ENCODE results near the gene KCNQ1.
"Not testable (repeated sequence)": the region's sequence is repeated elsewhere in the genome, so short reads cannot be mapped to it uniquely, and the experiment has no call there.

Gene KCNQ1

GRCh38 chr11:2477936-2478335 lies 33.1 kb downstream of the KCNQ1 start:
- no peak for DNase-seq

DNA sequence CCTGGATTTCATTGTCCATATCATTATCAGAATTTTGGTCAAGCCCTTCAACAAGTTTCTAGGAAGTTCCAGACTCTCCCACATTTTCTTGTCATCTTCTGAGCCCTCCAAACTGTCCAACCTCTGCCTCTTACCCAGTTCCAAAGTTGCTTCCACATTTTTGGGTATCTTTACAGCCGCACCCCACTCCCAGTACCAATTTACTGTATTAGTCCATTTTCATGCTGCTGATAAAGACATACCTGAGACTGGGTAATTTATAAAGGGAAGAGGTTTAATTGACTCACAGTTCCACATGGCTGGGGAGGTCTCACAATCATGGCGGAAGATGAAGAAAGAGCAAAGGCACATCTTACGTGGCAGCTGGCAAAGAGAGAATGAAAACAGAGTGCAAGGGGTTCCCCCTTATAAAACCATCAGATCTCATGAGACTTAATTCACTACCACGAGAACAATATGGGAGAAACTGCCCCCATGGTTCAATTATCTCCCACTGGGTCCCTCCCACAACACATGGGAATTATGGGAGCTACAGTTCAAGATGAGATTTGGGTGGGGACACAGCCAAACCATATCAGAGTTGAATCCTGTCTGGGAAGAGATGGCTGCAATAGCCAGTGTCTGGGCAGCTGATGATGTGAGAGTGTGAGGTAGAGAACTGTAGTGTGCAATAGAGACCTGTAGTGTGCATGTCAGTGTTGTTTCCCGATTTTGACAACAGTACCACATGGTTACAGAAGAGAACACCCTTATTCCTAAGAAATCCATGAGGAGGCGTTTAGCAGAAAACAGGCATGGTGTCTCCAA lies 35.5 kb downstream of the KCNQ1 start:
- DNase-seq, result not testable (repeated sequence)

- no peak for DNase-seq
Measured at GRCh38 chr11:2480874-2481220, 36.0 kb downstream of the KCNQ1 start.

DNA sequence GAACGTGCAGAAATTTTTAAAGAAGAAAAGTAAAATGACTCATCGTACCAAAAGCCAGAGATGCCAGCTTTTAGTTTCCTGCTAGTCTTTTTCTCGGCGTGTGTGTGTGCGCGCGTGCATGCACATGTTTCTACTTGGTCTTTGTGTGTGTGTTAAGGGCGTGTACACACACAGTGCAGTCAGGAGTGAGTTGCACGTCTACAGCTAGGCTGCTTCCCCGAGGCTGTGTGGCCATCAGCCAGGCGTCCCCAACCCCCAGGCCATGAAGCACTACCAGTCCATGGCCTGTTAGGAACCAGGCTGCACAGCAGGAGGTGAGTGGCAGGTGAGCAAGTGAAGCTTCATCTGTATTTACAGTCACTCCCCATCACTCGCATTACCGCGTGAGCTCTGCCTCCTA lies 36.4 kb downstream of the KCNQ1 start:
- no peak for DNase-seq

GRCh38 chr11:2482204-2482603 lies 37.4 kb downstream of the KCNQ1 start:
- no peak for DNase-seq

GRCh38 chr11:2482745-2483144 lies 37.9 kb downstream of the KCNQ1 start:
- DNase-seq, result no peak

- no peak for DNase-seq
Measured at GRCh38 chr11:2483426-2483825, 38.6 kb downstream of the KCNQ1 start.

DNA sequence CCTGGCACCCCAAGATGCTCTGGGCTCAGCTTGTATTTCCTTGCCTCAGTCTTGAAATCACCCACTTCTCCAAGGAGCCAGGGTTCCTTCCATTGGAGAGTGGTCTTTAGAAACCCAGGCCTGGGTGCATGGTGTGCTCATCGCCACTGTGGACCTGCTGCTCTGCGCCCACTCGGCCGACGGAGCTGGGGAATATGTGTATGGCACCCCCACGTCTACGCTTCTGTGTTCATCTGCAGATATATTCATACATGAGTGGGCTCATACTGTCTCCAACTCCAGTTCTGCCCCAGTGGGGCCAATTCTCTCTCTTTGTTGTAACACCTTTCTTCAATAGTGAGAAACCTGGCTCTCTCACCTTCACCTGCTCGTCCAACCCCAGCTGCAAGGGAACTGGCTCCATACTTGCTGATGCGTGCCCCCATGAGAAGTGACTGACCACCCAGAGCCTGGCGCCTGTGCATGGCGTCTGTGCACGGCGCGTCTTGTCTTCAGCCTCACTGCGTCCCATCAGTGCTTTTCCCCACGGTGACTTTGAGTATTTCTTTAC lies 39.8 kb downstream of the KCNQ1 start:
- DNase-seq, result no peak

DNA sequence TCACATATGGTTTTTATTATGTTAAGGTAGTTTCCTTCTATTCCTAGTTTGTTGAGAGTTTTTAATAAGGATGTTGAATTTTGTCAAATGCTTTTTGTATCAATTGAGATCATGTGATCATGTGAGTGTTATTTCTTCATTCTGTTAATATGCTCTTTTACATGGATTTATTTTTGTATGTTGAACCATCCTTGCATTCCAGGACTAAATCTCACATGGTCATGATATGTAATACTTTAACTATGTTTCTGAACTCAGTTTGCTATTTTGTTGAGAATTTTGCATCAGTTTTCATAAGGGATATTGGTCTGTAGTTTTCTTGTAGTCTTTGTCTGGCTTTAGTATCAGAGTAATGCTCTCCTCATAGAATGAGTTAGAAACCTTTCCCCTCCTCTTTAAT lies 43.2 kb downstream of the KCNQ1 start:
- DNase-seq, result no peak

DNA sequence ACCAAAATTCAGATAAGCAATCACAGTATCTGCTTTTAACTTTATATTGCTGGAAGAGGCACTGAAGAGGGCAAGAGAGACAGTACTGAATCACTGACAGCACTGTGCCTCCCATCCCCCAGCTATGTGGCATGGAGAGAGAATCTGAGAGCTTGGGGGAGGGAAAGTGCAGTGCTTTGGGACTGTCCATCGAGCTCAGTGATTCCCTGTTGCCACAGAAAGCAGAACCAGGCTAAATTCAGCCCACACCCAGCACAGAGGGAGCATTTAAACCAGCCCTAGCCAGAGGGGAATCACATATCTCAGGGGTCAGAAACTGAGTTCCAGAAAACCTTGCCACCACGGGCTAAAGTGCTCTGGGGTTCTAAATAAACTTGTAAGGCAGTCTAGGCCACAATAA lies 44.3 kb downstream of the KCNQ1 start:
- DNase-seq, result no peak

- not testable (repeated sequence) for DNase-seq
Measured at GRCh38 chr11:2497951-2498350, 53.1 kb downstream of the KCNQ1 start.

DNA sequence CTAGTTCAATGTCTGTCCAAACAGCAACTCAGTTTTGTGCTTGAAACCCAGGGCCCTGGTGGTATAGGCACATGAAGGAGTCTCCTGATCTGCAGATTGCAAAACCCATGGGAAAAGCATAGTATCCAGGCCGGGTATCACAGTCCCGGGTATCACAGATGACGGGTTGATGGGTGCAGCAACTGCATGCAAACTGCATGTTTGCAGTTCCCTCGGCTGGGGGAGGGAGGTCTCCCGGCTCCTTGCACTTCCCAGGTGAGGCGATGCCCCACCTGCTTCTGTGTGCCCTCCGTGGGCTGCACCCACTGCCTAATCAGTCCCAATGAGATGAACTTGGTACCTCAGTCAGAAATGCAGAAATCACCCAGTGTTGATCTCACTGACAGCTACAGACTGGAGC lies 53.9 kb downstream of the KCNQ1 start:
- DNase-seq, result no peak

DNA sequence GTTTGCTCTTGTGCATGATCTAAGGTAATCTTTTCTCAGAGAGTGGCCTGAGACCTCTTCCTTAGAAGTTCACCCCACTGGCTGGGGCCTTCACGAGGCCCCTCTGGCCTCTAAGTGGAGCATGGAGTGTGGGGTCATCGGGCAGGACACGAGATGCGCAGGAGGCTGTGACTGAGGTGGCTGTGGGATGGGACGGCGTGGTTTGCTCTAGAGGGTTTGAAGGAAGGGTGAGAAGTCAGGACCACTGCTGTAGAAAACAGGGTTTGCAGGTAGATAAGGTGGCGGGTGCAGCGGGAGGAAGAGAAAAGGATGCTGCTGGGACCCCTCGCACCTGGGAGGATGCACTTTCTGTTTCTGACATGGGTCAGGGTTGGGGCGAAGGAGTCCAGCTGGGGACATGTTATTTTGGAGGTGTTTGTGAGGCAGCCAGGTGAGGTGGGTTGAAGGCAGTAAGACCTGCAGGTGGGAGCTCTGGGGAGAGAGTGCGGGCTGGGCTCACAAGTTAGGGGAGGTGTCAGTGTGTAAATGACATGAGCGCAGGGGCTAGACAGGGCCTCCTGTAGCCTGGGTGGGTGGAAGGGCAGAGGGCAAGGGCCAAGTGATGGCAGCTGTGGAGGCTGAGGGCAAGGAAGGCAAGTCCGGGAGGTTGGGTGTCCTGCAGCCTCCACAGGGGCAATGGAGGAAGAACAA lies 62.5 kb downstream of the KCNQ1 start:
- DNase-seq, result no peak

DNA sequence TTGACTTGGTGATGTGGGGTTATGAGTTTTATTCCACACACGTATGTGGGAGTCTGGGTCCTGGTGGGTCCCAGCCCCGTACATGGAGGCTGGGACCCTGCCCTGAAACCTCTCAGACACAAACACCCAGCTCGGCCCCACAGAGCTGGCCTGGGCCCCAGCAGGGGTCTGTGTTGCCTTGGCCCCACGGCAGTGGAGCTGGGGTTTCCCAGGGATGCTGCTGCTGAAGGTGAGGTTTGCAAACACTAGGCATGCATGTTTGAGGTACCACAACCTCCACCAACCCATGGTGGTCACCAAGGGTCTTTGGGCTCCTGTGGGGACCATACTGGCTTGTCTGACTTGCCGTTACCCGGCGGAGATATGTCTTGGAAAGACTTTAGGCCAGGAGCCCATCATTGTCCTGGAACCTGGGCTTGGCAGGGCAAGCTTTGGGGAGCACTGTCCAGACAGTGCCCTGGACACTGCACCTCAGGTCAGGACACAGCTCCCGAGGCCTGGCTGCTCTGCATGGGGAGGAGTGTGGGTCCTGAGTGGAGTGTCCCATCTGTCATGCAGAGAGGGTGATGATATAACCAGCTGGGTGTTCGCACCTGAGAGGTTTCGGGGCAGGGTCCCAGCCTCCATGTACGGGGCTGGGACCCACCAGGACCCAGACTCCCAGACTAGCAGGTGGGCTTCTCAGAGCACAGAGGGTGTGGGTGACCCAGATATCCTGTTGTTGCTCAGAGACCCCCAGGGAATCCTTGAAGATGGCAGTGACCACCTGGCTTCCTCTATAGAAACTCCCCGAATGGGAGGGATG lies 63.3 kb downstream of the KCNQ1 start:
- DNase-seq, result no peak

GRCh38 chr11:2508793-2509192 lies 64.0 kb downstream of the KCNQ1 start:
- no peak for DNase-seq

- no peak for DNase-seq
Measured at GRCh38 chr11:2509481-2510001, 64.7 kb downstream of the KCNQ1 start.

GRCh38 chr11:2510626-2511402 lies 66.0 kb downstream of the KCNQ1 start:
- no peak for DNase-seq

GRCh38 chr11:2511421-2512369 lies 66.9 kb downstream of the KCNQ1 start:
- DNase-seq, result no peak

DNA sequence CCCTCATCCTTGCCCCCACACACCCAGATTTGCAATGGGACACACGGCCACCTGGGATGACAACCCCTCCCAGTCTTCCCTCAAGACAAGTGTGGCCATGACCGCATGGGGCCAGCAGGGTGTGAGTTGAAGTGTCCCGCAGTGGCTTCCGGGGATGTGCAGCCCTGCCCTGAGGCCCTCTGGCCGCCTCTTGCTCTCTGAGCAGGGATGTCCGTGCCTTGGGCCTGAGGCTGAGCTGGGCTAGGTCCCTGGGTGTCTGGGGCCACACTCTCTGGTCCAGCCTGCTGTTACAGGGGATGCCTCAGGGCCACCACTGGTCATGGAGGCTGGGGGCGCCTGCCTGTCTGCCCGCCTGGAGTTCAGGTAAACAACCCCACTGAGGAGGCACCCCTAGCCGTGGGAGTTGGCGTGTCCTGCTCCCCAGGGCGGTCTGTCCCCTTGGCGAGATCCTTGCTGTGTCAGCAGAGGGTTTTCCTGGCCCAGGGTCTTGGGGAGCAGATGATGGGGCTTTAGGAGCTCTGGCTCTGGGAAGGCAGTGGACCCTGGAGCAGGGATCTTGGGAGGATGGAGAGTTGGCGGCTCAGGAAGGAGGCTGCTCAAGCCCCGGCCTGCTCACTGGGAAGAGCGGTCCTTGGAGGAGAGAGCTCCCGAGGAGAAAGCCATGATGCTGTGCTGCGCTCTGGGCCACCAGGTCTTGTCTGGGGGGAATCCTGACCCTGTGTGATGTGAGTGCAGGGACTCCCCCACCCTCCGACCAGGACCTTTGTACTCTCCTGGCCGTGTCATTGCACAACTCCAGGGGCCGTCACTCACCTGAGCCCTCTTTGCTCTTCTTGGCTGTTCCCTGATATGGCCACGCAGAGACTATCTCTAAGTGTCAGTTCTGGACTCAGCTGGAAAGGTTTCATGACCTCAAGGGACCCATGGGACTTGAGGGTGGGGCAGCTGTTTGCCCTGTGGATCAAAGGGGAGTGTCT lies 67.9 kb downstream of the KCNQ1 start:
- no peak for DNase-seq

- DNase-seq, result no peak
Measured at GRCh38 chr11:2513441-2513840, 68.6 kb downstream of the KCNQ1 start.
